Endometrial microvascular endothelial cells (primary cell): ENCODE results near the gene FASTK. TPM values are rescaled to one million over a fixed set of nuclear protein-coding genes. Genes with fewer than 3 reads are reported as not detected.

Experiments used
- in situ Hi-C: cut with HindIII; loops from 2 replicates; pipeline ENCODE4 v1.10.0; 2017; ENCODE audit warnings: low sequenced_read_pairs, low pct_unique_long_range_greater_than_20kb; ENCODE audit errors: inconsistent ontology term
- total RNA-seq: library from RNA; depleted of rRNA; stranded (reverse); fragments of >200 nt; gene quantifications from one replicate; pipeline ENCODE4 v1.2.3, GENCODE V29; 2015; ENCODE audit errors: inconsistent ontology term

The FASTK gene
- total RNA-seq, 1 donor from 2014 or later, result 95.0 TPM

DNA sequence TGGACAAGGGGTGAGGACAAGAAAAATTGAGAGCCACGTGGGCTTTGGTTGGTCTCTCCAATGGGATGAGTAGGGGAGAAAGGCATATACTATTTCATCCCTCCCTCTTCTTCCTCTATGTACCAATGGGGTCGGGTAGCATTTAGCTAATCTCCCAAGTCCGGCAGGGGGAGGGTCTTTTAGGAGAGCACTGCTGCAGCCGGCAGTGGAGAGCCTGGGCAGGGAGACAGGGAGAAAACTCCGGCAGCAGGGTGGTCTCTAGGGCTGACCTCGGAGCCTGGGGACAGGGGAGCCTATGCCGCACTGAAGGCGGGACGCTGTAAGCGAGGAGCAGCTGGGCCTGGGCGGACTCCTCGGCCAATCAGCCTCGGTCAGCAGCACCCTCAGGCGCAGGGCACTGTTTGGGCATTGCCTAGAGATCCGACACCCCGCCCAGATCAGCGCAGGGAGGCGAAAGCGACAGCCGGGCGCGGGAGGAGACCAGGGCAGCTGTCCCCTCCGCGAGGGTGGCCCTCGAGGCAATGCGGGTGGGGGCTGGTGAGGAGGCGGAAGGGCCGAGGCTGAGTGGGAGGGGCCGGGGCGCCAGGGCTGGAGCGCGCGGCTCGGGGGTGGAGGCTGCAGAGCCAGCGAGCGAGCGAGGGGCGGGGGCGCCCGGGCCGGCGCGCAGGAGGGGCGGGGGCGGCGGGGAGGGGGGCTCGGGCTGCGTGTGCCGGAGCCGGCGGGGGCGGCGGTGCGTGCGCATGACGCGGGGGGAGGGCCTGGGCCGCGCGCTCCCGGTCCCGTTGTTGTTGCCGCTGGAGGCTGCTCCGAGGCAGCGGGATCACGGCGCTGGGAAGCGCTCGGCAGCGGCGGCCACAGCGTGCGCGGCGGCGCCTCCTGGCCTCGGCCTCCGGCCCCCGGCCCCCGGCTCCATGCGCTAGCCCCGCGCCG is 5.3 kb upstream of the FASTK start, which contains the start of gene AGAP3:
Gene AGAP3, plus strand, starts transcription at position 785 of the 930 bp plus-strand sequence. CDS start 267 bp downstream, outside the sequence.
- in situ Hi-C loops, result loop anchor here (10.0 kb wide), 1 partner anchor 79 kb away; the partner anchor contains the start of gene GBX1

DNA sequence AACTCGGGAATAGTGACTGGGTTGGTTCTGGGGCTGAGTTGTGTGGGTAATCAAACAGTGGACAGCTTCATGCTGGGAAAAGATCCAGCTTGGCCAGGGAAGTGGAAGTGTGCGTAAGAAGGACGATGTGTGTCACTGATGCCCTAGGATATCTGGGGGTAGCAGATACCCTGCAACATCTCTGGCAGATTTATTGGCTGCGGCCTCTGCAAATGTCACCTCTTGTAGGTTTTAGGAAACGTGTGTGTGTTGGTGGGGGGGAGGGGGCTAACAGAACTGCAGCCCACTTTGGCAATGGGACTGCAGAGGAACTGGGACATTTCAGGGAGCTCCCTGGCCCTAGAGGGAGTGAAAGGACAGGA is 4.7 kb upstream of the FASTK start:
- in situ Hi-C loops, result loop anchor here (10.0 kb wide), 1 partner anchor 79 kb away; the partner anchor contains the start of gene GBX1

DNA sequence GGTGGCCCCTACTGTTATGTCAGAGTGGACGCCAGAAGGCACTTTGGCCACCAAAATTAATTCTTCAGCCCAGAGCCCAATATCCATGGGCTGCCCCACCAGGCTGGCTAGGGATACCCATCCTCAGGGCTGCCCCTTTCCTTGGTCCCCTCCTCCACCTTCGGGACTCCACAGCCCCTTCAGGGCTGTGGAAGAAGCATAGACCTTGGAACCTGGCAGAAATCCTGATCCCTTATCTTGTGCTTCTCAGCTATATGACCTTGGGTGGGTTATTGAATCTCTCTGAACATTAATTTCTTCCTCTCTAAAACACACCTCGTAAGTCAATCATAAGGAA is 3.2 kb upstream of the FASTK start:
- in situ Hi-C loops, result loop anchor here (10.0 kb wide), 1 partner anchor 81 kb away; the partner anchor contains the start of gene GBX1

DNA sequence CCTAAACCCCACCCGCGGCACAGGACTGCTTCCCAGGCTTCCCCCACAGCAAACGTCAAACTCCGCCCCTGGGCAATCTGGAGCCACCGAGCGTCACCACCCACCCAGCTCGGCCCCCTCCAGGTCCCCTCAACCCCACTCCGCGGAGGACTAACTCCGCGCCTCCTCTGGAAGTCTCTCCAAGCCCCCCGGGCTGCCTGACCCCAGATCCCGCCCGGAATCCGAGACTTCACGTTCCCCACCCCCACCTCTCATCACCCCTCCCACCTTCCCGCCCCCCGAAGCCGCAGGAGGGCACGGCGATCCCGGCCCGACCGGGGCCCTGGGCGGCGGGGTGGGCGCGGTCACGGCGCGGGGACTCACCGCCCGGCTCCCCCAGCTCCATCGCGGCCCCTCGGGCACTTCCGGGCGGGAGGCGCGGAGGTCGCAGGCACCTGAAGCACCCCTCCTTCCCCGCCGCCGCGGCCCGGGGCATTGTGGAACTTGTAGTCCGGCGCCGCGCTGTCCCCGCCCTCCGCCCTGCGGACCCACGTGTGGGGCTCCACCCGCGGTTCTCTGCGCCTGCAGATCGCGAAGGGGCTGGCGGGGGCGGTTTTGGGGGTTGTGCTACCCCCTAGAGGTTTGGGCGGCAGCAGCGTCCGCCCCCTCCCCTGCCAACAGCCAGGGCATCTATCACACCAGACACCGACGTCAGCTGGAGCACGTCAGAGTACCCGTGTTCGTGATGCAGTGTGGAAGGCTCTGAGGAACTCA is 2.6 kb upstream of the FASTK start, which contains the start of gene TMUB1:
Gene TMUB1, minus strand, starts transcription at position 423 of the 753 bp plus-strand sequence. CDS start 930 bp downstream, outside the sequence.
- in situ Hi-C loops, result loop anchor here (10.0 kb wide), 1 partner anchor 82 kb away; the partner anchor contains the start of gene GBX1

DNA sequence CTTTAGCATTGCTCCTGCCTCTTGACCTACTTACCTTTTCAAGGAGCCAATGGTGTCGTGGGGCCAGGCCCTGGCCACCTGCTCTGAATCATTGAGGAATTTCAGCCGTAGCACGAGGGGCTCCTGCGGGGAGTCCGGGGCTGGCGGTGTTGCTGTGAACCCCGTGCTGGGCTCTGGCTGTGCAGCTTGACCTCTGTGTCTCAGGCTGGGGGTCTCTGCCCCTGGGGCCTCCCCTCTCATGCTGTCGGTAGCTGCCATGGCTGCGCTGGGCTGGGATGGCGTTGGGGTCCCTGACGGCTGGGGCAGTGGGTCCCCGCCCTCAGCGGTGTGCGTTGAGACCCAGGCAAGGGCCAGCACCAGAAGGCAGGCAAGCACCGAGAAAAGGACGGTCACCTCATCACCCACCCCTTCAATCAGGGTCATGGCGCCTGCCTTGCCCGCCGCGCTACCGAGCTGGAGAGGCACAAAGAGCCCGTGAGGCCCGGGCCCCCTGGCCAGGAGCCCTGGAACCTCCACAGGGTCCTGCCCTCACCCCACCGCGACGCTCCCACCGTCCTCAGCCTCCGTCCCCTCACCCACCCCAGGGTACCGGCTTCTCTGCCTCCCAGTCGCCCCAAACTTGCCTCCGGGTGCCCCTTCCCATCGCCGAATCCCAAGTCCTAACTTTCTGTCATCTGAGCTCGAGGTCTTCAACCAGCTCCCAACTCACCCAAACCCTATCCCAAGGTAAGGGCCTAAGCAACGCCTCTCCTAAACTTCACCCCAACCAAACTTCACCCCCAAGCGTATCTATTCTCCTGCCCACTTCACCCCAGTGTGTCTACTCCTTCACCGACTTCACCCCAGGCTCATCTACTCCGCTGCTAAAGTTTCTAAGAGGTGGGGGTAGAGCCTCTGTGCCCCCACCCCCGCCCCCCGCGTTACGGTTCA is 1.8 kb upstream of the FASTK start:
- in situ Hi-C loops, result loop anchor here (10.0 kb wide), 1 partner anchor 82 kb away; the partner anchor contains the start of gene GBX1

DNA sequence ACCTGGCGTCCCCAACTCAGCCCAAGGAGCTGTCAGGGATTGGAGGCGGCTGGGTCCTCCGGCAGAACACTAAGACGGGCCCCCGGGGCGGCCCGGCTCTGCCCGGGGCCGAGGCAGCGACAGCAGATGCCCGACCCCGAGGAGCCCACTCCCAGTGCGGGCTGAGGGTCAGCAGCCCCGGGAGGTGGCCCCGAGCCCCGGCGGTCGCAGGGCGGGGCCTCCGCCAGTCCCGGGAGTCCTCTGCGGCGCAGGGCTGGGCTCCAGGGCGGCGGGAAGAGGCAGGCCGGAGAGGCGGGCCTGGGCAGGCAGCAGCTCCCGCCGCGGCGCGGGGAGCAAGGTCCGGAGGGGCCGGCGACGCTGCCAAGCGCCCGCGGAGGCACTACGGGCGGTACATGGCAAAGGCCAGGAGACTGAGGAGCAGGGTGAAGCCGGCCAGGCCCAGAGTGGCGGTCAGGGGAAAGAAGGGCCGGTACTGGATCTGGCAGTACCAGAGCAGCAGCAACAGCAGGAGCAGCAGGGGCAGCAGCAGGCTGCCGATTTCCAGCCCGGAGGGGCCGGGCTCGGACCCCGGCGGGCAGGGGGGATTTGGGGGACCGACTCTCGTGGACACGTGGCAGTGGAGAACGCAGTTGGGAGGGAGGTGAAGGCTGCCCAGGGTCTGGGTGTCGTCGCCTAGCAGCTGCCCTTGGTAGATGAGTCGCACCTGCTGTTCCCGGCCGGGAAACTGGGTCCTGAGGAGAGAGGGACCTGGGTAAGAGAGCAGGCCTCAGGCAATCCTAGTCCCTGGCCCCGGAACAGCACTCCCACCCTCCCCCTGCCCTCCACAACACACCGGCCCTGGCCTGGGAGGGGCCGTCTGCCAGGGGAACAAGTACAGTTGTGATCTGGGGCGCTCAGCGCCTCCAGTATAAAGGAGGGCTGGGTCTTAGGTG is 827 bp upstream of the FASTK start:
- in situ Hi-C loops, result loop anchor here (10.0 kb wide), 1 partner anchor 83 kb away; the partner anchor contains the start of gene GBX1

DNA sequence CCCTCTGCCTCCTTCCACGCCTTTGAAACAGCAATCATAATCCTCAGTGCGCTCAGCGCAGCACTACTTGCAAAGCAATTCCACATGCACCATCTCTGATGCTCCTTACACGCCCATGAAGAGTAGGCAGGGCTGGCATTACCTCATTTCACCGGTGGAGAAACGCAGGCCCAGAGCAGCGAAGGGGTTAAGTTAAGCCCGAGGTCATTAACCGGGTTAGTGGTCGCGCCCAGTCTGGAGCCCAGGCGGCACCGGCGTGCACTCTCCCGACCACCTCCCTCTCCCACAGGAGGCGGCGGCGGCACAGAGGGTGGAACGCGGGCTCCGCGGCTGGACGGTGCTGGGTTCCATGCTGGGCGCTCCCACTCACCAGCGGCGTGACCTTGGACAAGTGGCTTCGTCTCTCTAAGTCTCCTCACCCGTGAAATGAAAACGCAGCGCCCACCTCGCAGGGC is 515 bp downstream of the FASTK start:
- in situ Hi-C loops, result loop anchor here (10.0 kb wide), 1 partner anchor 85 kb away; the partner anchor contains the start of gene GBX1

DNA sequence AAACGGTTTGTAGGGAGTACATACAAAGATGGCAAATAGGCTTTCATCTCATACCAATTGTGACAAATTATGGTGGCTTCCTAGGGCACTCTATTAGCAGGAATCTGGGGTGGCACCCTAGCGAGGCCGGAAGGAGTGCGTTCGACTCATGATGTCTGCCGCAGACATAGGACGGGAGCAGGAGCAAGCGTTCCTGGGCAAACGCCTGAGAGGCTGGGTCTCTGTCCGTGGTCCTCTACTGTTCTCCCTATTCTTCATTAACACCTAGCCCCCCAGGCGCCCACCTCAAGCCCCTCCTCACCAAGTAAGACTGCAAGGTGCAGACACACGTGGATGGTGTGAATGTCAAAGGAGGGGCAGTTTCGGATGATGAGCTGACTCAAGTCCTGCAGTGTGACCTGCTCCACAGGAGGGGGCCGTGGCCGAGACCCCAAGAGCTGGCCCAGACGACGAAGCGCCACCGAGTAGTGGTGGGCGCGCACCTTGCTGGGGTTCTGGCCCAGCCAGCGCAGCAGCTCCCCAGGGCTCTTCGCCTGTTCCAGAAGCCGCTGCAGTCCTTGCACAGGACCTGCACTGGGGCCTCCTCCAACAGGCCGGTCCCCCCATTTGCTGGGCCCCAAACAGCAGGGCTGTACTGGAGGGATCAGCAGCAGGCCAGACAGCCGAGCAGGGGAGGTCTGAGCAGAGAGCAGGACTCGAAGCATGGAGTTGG is 1.3 kb downstream of the FASTK start:
- in situ Hi-C loops, result no loop called here

DNA sequence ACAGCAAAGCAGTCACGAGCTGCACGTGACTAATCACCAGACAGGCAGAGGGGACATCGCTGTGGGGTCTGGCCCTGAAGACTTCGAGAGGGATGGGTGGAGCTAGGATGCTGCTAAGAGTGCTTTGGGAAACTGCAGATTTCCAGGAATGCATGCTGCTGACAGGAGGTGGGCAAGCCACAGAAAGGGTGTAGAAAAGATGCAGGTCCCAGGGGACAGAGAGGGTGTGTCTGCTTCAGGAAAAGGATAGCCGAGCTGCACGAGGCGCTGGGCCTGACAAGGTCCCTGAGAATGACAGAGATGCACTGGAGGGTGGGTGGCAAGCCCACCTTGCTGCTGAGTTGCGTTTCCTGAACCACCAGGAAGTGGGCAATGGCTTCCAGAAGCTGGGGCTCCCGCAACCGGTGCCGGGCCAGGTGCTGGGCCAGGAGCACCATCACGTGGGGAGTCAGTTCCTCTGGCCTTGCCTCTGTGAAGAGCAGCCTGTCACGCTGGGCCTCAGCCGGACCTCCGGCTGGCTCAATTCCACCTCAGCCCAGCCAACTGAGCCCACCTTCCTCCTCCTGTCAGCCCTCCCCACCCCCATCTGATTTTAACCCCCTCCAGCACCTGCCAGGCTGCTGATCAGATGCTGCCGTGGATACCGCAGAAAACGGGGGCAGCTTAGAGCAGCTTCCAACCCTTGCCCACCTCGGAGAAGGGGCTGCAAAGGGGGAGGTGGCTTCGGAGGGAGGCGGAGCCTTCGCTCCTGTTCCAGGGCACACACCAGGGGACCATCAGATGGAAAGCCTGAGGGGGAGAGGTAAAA is 2.2 kb downstream of the FASTK start:
- in situ Hi-C loops, result no loop called here

DNA sequence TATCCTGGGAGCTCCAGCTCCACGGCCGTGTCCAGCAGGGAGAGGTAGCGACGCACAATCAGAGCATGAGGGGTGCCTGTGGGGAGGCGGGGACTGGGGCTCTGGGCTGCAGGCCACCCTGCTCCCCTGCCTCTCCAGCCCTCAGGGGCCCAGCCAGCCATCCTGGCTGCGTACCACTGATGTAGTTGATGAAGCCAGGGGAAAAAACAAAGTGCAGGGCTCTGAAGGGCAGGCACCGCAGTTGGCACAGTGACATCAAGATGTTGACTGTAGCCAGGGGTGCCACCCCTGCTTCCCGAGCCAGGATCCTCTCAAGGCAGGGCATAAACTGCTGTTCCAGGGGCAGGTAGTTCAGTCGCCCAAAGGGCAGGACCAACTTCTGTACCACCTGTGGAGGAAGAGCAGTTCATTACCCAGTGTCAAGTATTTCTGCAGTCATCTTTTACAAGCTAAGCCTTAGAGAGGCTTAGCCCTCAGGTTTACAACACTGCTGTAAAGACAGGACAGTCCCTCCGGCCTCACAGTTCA is 2.8 kb downstream of the FASTK start:
- in situ Hi-C loops, result no loop called here

DNA sequence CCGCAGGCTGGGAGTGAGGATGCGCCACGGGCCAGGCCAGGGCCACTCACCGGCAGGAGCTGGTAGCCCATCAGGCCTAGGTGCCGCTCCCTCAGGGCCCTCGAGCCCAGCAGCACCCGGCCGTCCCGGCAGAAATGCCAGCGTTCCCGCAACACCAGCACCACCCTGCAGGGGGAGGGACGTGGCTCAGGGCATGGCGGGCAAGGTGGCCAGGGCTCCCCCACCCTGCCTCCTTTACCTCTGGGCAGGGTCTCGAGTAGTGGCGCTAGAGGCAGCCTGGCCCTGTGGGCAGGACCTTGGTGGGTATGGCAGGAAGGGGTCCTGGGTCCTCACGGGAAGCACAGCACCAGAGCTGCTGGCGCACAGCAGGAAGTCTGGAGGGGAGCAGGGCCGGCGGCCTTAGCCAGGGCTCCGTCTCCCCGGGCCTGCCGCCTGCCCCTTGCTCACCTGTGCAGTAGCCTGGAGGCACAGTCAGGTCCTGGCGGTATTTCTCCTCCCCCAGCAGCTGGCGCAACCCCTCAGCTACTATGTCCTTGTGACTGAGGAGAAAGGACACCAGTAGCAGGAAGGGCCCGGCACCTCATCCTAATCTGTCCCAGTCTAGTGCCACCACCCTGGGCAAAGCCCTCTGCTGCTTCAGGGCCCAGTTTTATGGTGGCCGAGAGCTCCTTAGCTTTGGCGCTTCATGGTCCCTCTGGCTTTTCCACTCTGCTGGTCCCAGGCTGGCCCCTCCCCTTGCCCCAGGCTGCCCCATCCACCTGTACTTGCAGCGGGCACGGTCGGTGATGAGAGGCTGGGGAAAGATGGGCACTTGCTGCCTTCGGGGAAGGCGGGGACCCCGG is 3.5 kb downstream of the FASTK start:
- in situ Hi-C loops, result no loop called here

DNA sequence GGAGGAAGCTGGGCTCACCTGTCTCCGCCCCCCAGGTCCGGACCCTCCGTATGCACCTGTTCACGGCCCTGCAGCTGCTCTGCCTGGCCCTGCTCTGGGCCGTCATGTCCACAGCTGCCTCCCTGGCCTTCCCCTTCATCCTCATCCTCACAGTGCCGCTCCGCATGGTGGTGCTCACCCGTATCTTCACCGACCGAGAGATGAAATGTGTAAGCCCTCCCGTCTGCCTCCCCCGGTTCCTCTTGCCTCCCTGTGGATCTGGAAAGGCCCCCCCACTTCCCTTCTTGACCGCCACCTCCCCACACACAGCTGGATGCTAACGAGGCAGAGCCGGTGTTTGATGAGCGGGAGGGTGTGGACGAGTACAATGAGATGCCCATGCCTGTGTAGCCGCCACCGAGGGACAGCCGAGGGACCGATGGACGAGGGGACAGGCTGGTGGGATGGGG is 4.6 kb downstream of the FASTK start:
- in situ Hi-C loops, result no loop called here

DNA sequence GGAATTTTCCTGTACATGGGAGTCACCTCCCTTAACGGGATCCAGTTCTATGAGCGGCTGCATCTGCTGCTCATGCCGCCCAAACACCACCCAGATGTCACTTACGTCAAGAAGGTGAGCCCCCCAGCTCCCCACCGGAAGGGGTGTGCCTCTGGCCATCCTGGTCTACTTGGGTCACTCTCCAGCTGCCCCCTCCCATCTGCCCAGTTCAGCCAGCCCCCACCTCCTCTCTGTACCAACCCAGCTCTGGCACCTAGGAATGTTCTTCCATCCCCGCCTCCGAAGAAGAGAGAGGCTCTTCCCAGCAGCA is 5.0 kb downstream of the FASTK start:
- in situ Hi-C loops, result no loop called here

DNA sequence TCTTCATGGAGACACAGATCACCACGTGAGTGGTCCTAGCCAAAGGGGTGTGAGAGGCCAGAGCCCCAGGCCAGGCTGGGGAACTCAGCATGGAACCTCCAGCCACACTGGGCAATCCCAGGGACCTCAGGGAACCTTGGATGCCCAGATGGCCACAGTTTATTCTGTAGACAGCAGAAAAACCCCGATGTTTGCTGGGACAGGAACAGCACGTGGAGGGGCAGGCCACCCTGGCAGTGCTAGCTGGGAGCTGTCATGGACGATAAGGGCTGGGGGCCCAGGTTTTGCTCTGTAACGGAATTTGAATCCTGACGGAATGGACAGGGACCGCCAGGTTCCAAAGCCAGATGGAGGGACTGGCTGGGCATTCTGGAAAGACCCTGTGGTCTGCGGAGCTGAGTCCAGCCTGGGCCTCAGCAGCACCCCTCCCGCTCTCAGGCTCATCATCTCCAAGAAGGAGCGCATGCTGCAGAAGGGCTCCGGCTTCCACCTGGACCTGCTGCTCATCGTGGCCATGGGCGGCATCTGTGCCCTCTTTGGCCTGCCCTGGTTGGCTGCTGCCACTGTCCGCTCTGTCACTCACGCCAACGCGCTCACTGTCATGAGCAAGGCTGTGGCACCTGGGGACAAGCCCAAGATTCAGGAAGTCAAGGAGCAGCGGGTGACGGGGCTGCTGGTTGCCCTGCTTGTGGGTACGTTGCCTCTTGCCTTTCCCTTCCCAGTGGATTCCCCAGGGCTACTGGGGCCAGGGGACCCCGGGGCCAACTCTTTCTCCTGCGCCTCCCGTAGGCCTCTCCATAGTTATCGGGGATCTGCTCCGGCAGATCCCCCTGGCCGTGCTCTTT is 5.6 kb downstream of the FASTK start:
- in situ Hi-C loops, result no loop called here
